ENCODE results near the gene TCEAL5. TPM values are rescaled to one million over a fixed set of nuclear protein-coding genes. Genes with fewer than 3 reads are reported as not detected.
A peak's percentile ranks its signal among the peaks of the same experiment; 100 is the strongest.
"Not testable (repeated sequence)": the region's sequence is repeated elsewhere in the genome, so short reads cannot be mapped to it uniquely, and the experiment has no call there.

Gene TCEAL5, protein sequence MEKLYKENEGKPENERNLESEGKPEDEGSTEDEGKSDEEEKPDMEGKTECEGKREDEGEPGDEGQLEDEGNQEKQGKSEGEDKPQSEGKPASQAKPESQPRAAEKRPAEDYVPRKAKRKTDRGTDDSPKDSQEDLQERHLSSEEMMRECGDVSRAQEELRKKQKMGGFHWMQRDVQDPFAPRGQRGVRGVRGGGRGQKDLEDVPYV
- total RNA-seq (2014; rRNA removed; shearing (Covaris generic)), result not detected in 2 replicates

- DNase-seq (ENCODE audit: low spot score), result no peak
Observed at GRCh38 chrX:103276581-103277002, at the start of gene TCEAL5. TCEAL5 (minus strand) TSS chrX:103276750; CDS start chrX:103274563, 2,187 bp downstream.

- DNase-seq (ENCODE audit: low spot score), result no peak
Observed at GRCh38 chrX:103311399-103311780, 34.8 kb upstream of the TCEAL5 start.

DNA sequence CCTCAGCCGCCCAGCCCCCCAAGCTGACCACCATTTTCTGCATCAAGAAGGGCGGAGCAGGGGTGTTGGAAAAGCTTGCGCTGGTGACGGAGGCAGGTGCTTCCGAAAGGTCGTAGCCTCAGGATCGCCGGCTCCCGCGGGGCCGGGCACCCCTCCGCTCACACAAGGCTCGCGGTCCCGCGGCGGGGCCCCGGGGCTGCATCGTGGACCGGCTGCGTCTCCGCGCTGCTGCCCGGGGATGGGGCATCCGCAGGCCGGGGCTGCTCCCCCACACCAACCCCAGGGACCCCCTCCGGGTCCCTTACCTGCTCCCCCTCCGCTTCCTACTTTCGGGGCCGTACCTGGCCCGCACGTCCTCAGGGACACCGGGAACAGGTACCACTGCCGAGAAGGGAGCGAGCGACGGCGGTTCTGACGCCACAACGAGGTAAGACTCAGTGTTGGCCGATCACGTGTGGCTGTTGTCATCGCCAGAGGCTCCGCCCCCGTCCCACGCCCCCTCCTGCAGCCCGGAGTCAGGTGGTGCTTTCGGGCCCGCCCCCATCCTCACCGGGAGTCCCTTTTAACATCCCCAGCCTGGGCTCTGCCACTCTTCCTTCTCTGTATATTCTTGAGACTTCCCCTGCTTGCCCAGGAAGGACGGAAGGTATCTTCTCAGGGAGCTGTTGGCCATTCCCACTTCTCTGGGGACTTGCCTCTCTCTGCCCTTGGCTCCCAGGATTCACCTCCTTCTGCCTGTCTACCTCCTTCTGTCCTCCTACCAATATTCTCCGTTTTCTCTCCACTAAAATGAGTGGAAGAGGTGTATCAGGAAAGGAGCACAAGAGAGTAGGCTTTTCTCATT is 34.2 kb upstream of the TCEAL5 start, which contains the start of gene BEX2:
Gene BEX2 (minus strand): TSS at position 436 of the 844 bp plus-strand sequence. CDS start 1,014 bp downstream, outside the sequence.
- peak; percentile 18 for DNase-seq (ENCODE audit: low spot score)

DNA sequence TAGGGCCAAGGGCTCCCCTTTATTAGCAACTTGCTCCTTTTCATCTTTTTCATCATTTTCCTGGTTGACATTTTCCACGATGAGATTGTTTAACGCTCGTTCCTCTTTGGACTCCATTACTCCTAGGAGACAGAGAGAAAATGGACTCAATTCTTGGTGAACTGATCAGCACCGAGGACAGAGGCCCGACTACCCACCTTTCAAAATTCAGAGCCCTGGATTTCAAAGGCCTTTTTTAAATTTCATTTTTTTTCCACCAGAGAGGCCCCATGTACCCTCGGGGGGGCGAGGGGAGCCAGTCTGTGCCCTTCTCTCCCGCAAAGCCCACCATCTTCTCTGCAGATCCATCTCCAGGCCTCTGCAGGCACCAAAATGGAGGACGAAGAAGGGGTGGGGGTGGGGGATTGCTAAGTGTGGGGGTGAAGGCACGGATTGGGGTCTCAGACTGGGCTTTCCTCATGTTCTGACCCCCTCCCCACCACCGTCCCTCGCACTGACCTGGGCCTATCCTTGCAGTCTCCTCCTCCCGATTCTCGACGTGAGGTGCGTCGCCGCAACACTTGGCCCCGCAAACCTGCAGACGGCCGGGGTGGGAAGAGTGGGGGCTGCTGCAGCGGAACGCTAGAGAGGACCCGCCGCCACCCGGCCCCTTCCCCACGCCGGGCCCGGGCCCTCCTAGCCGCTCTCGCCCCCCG is 33.5 kb upstream of the TCEAL5 start:
- DNase-seq (ENCODE audit: low spot score), result no peak

DNA sequence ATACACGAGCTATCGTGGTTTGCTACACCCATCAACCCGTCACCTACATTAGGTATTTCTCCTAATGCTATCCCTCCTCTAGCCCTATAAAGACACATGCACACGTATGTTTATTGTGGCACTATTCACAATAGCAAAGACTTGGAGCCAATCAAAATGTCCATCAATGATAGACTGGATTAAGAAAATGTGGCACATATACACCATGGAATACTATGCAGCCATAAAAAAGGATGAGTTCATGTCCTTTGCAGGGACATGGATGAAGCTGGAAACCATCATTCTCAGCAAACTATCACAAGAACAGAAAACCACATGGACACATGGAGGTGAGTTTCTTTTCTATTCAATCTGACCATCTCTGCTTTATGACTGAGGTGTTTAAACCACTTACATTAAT is 29.1 kb upstream of the TCEAL5 start:
- not testable (repeated sequence) for DNase-seq (ENCODE audit: low spot score)

- no peak for DNase-seq (ENCODE audit: low spot score)
Observed at GRCh38 chrX:103304705-103305104, 28.2 kb upstream of the TCEAL5 start.

GRCh38 chrX:103293118-103293517 is 16.6 kb upstream of the TCEAL5 start:
- no peak for DNase-seq (ENCODE audit: low spot score)

GRCh38 chrX:103279624-103280023 is 3.1 kb upstream of the TCEAL5 start:
- DNase-seq (ENCODE audit: low spot score), result no peak

- no peak for DNase-seq (ENCODE audit: low spot score)
Observed at GRCh38 chrX:103275947-103276567, 493 bp downstream of the TCEAL5 start.

GRCh38 chrX:103274284-103274683 is 2.3 kb downstream of the TCEAL5 start:
- no peak for DNase-seq (ENCODE audit: low spot score)

DNA sequence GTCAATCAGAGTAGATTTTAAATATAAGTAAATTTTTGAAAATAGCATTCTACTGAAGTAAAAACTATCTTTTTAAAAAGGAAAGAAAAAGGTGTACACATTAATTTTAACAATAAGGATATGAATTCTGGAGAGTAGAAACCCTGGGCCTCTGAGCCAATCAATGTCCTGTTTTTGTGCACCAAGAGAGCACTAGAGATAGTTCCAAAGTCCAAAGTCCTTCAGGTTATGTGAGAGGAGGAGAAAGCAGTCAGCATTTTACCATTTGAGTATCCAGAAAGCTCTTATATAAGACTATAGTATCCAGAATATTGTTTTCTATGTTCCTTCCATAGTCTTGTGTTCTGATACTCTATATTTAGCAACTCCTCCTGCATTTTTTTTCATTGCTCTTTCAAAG is 18.3 kb downstream of the TCEAL5 start:
- DNase-seq (ENCODE audit: low spot score), result no peak

DNA sequence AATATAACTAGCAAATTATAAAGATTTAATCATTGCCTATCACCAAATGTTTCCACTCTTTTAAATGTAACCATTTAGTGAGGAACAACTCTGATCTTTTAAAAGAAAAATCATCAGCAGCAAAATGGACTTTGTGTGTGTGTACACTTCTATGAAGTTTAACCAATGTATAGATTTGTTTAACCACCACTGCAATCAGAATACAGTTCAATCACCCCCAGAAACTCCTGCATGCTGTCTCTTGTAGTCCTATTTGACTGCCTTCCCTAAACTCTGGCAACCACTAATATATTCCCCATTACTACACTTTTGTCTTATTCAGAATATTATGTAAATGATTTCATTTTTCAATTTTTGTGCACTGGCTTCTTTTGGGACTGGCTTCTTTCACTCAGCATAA is 19.9 kb downstream of the TCEAL5 start:
- DNase-seq (ENCODE audit: low spot score), result no peak

DNA sequence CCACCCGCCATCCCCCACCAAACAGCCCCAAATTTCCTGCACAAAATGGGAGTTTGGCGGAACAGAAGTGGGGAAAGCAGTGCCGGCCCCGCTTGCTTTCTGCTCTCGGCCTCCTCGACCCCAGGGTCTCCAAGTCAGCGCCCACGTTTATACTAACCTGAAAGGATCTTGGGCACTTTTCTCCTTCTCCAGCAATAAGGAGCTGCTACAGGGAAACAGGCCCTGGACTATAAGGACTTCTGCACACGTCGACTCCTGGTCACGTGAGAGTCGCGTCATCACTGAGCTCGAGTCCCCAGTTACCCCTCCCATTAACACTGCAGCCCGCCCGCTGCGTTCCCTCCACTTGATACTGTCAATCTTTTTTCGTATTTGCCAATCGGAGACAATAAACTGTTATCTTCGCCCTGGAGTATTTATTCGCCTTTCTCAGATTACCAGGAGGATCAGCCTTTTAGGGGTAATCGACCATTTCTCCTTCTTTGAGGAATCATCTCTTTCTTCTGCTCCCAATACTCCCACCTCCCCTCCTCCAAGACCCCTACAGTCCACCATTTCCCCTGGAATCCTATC is 21.5 kb downstream of the TCEAL5 start, which contains the start of gene TCEAL8:
Gene TCEAL8 (minus strand): TSS at position 235 of the 573 bp plus-strand sequence. CDS start 1,176 bp downstream, outside the sequence.
- DNase-seq (ENCODE audit: low spot score), result peak; percentile 50

GRCh38 chrX:103254171-103254824 is 22.3 kb downstream of the TCEAL5 start:
- DNase-seq (ENCODE audit: low spot score), result peak; percentile 0

- DNase-seq (ENCODE audit: low spot score), result no peak
Observed at GRCh38 chrX:103253608-103254007, 22.9 kb downstream of the TCEAL5 start.

GRCh38 chrX:103250977-103251376 is 25.6 kb downstream of the TCEAL5 start:
- DNase-seq (ENCODE audit: low spot score), result no peak

DNA sequence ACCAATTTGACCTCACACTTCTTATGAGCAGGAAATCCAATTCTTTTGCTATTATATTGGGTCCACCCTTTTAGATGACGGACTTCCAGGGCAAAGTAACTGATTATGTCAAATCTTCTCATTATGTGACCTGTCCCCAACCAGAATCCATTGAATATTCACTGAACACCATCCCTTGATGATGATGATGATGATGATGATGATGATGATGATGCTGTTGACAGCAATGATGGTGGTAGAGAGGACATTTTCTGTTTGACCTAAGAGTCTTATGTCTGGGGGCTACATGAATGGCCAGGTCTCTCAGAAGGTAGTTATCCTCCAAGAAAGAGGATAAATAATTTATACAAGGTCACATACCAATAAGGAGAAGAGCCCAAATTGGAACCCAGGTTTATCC is 26.7 kb downstream of the TCEAL5 start:
- DNase-seq (ENCODE audit: low spot score), result no peak

- no peak for DNase-seq (ENCODE audit: low spot score)
Observed at GRCh38 chrX:103248553-103248952, 28.0 kb downstream of the TCEAL5 start.

- DNase-seq (ENCODE audit: low spot score), result no peak
Observed at GRCh38 chrX:103240155-103240554, 36.4 kb downstream of the TCEAL5 start.

GRCh38 chrX:103236296-103236695 is 40.3 kb downstream of the TCEAL5 start:
- no peak for DNase-seq (ENCODE audit: low spot score)

DNA sequence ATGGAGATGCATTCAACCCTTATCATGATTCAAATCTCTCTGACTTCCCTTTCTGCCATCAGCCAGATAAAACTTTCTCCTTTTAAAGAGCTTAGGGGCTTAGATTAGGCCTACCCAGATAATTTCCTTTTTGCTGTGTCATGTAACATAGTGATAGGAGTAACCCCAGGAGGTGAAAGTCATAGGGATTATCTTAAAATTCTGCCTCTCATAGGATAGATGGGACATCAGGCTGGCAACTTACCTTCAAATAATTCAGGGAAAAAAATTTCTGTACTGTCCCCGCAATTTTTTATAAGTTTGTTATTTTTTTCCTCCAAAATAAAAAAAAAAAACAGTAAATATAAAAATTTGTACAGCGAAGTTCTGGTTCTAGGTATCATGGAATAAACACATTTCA is 40.9 kb downstream of the TCEAL5 start:
- DNase-seq (ENCODE audit: low spot score), result not testable (repeated sequence)
